Ovary (tissue), 9 donors: ENCODE results near the gene LRMDA. TPM values are rescaled to one million over a fixed set of nuclear protein-coding genes. Genes with fewer than 3 reads are reported as not detected.

Experiments
- DNase-seq, 5 donors: peaks; one replicate each; pipeline ENCODE4 v3.0.0-alpha.2; 2019 to 2020
- H3K27ac ChIP-seq, 2 donors: fragments of 200-600 bp; one replicate each; pipeline versions ENCODE4 v1.5.1 to v1.8.0; 2019 to 2022
- H3K27me3 ChIP-seq: fragments of 200-600 bp; one replicate; pipeline ENCODE4 v1.8.0; 2022
- H3K36me3 ChIP-seq: fragments of 200-600 bp; sonication (generic); one replicate; pipeline ENCODE4 v1.5.1; 2019
- H3K4me1 ChIP-seq: one replicate; pipeline ENCODE4 v1.8.1; 2013; ENCODE audit warnings: mild to moderate bottlenecking, moderate library complexity; ENCODE audit not compliant: insufficient read depth
- H3K4me3 ChIP-seq: fragments of 200-600 bp; sonication (generic); one replicate; pipeline ENCODE4 v1.5.1; 2017
- H3K9me3 ChIP-seq, 2 donors: fragments of 200-600 bp in 1 of 2; sonication (generic) in 1 of 2; one replicate each; pipeline versions ENCODE4 v1.5.1 to v1.8.1; 2013 to 2019; ENCODE audit warnings: mild to moderate bottlenecking in 1 of 2, moderate library complexity in 1 of 2
- CTCF ChIP-seq, 3 donors: fragments of 450-650 bp in 2 of 3; fragments of 200-600 bp in 1 of 3; IDR thresholded peaks; one replicate each; pipeline versions ENCODE4 v1.5.1 to v1.8.0; 2016 to 2022; ENCODE audit warnings: antibody characterized with exemption in 3 of 3, mild to moderate bottlenecking in 1 of 3
- EP300 ChIP-seq: sonication (generic); formaldehyde crosslinking; IDR thresholded peaks from one replicate; pipeline ENCODE4 v1.6.1; 2017; ENCODE audit warnings: antibody characterized with exemption
- POLR2A ChIP-seq: fragments of 450-650 bp; IDR thresholded peaks from one replicate; pipeline ENCODE4 v1.6.1; 2017; ENCODE audit warnings: antibody characterized with exemption, mild to moderate bottlenecking, moderate library complexity
- WGBS, 3 donors: extraction: QIAGEN DNeasy Blood & Tissue Kit in 1 of 3; methylation state at CpG; one replicate each; pipeline versions ENCODE4 v1.1.5 to v1.1.7; 2013 to 2017; 5-methylcytosine and 5-hydroxymethylcytosine counted together
- intact Hi-C, 4 donors: fragments of 100-400 bp; cut with DNase I; formaldehyde crosslinking; loops; one replicate each; pipeline versions ENCODE4 v1.11.0 to v1.15.1; 2022 to 2023
- polyA plus RNA-seq, 2 donors: library from polyadenylated mRNA; stranded (reverse); fragments of 200-250 nt in 1 of 2; fragments of 350-450 nt in 1 of 2; fragmentation: Illumina TruSeq in 1 of 2; extraction: RNeasy Lipid Tissue Mini Kit (QIAGEN cat#74804) in 1 of 2; gene quantifications; one replicate each; pipeline ENCODE4 v1.2.3, GENCODE V29; 2013 to 2014
- total RNA-seq, 7 donors: library from RNA; depleted of rRNA in 2 of 7; stranded (reverse); fragments of >200 nt in 2 of 7; fragmentation: NEBNext Ultra II Directional in 3 of 7; extraction: Animal tissue kit (Norgen Biotek cat#: 25700) in 3 of 7; gene quantifications; one replicate each; pipeline versions ENCODE4 v1.1.0 to v1.2.4, GENCODE V29; 2016 to 2023
- donor health status: DM: no; HTN: no; CAD: no; lungs with moderate emphysema.
- donor health status: DM: no; HTN: no; CAD: no.
- donor health status: Bipolar disorder and iron deficiency.
- donor health status: DM: yes; HTN: yes; CAD: no.
- donor health status: DM: no; HTN: no; CAD: no.
- donor health status: DM: yes; HTN: yes; CAD: no.

Gene LRMDA
- total and polyA plus RNA-seq, 9 donors, result 14.8 to 30.7 (median 22.9) TPM

DNA sequence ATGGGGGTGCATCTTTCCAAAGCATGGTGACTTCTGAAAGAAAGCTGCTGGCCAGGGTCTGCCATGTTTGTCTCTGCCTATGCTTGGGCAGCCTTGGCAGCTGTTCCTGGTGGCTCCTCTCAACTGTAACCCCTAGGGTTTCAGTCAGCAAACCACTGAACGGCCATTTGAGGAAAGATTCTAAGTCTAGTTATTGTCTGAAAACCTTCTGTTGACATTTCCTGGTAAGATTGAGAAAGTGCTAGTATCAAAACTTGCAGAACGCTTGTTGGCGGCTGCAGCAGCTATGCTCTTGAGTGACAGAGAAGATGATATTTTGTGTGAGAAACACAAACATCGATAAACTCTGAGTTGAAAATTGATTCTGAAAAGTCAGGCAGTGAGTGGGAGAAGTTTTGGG is 523.1 kb downstream of the LRMDA start:
- Histone ChIP-seq H3K27ac (no peak overlapping the region), H3K9me3 (no peaks in the 10 kb centered on the region), H3K27me3 (no peaks in the 10 kb centered on the region), H3K36me3 (no peaks in the 10 kb centered on the region), H3K4me1 (no peaks in the 10 kb centered on the region), H3K4me3 (no peak overlapping the region)
- intact Hi-C loops, result no loop called here
- TF ChIP-seq POLR2A, result no peak
- no peak for TF ChIP-seq CTCF (IDR thresholded peaks at IDR 0.05)
- no peak for TF ChIP-seq EP300
- WGBS, 3 donors, result 73 to 76% (median 74%) methylated on average over 4 of the region's 4 CpGs
- DNase-seq, result no peak

DNA sequence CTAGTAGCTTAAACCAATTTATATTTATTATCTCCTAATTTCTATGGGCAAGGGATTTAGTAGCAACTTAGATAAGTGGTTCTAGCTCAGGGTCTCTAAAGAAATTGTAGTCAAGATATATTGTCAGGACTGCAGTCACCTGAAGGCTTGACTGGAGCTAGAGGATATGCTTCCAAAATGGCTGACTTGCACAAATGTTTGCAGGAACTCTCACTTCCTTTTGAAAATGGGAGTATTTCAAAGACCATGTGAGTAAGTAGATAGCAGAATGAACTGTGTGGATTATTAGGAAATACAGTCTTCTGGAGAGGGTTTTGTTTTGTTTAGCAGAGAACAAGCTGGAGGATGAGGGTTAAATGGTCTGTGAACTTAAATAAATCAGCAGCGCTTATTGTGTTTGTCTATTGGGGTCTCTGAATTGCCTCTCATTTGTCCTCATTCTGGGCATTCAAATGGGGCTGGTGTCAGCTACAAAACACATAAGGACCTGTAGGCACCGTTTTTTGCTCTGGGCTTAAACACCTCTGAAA is 524.6 kb downstream of the LRMDA start:
- 51 to 62% (median 54%) methylated on average over 2 of the region's 2 CpGs for WGBS, 3 donors
- TF ChIP-seq EP300 (no peak), CTCF (IDR thresholded peaks at IDR 0.05) (no peak), POLR2A (no peak)
- Histone ChIP-seq H3K4me1 (no peaks in the 10 kb centered on the region), H3K4me3 (no peak overlapping the region), H3K36me3 (no peaks in the 10 kb centered on the region), H3K27me3 (no peaks in the 10 kb centered on the region), H3K27ac (no peak overlapping the region), H3K9me3 (no peaks in the 10 kb centered on the region)
- intact Hi-C loops, result no loop called here
- no peak for DNase-seq

GRCh38 chr10:75956624-75957023 is 525.2 kb downstream of the LRMDA start:
- TF ChIP-seq POLR2A (no peak), EP300 (no peak), CTCF (IDR thresholded peaks at IDR 0.05) (no peak)
- no peaks in the 10 kb centered on the region for H3K36me3 ChIP-seq
- H3K9me3 ChIP-seq, result no peaks in the 10 kb centered on the region
- intact Hi-C loops, result no loop called here
- no peak for DNase-seq
- no peak overlapping the region for H3K27ac ChIP-seq
- H3K4me1 ChIP-seq, result no peaks in the 10 kb centered on the region
- H3K27me3 ChIP-seq, result no peaks in the 10 kb centered on the region
- WGBS, 3 donors, result 94 to 100% (median 96%) methylated on average over 2 of the region's 2 CpGs
- no peak overlapping the region for H3K4me3 ChIP-seq

- H3K4me1 ChIP-seq, result no peaks in the 10 kb centered on the region
- no peak for DNase-seq
- no peaks in the 10 kb centered on the region for H3K9me3 ChIP-seq
- no peak overlapping the region for H3K4me3 ChIP-seq
- no peaks in the 10 kb centered on the region for H3K36me3 ChIP-seq
- no peaks in the 10 kb centered on the region for H3K27me3 ChIP-seq
- WGBS, 3 donors, result 81 to 89% (median 87%) methylated on average over 12 of the region's 12 CpGs
- TF ChIP-seq CTCF (IDR thresholded peaks at IDR 0.05) (no peak), EP300 (no peak), POLR2A (no peak)
- intact Hi-C loops, result no loop called here
- H3K27ac ChIP-seq, result no peak overlapping the region
These were observed 526.1 kb downstream of the LRMDA start for GRCh38 chr10:75957314-75958120.
